A549 (cell line): ENCODE measurements around the gene TPRKB. TPM values are rescaled to one million over a fixed set of nuclear protein-coding genes. Genes with fewer than 3 reads are reported as not detected.
A peak's percentile ranks its signal among the peaks of the same experiment; 100 is the strongest.
"Not testable (repeated sequence)": the region's sequence is repeated elsewhere in the genome, so short reads cannot be mapped to it uniquely, and the experiment has no call there.

Experiments used
- ATAC-seq, 2 experiments: fragments of 200-7000 bp in 1 of 2; fragments of >200 bp in 1 of 2; cut with Nextera tagmentation in 1 of 2; cut with Tn5 transposase in 1 of 2; 3 replicates each; pipeline versions ENCODE4 v1.8.0 to v1.9.1; 2018 to 2020; ENCODE audit warnings: mild to moderate bottlenecking in 1 of 2, moderate library complexity in 1 of 2
- CTCF ChIA-PET: fragments of 300-600 bp; sonication (Branson Sonifier 250); formaldehyde crosslinking; extraction: SDS; loops from one replicate; lab custom pipeline; 2021; ENCODE audit warnings: antibody characterized with exemption, inconsistent platforms; lab: Yijun Ruan, JAX
- POLR2A ChIA-PET: fragments of 350-600 bp; formaldehyde crosslinking; extraction: SDS; loops from one replicate; lab custom pipeline; 2021; ENCODE audit warnings: antibody characterized with exemption, inconsistent platforms; lab: Yijun Ruan, JAX
- DNase-seq, 2 experiments: peaks; one replicate each; pipeline versions ENCODE4 v3.0.0 to v3.0.0-alpha.2; 2011 to 2016; ENCODE audit warnings: low read depth in 1 of 2, low spot score in 1 of 2
- FAIRE-seq: peaks from 2 replicates; lab custom pipeline; 2011; peaks lifted over from hg19 to GRCh38; lab: Jason Lieb, UNC
- H3K27ac ChIP-seq, 2 experiments: fragments of >200 bp; sonication (Bioruptor Twin); formaldehyde crosslinking; 3 replicates each; pipeline ENCODE4 v1.5.1; 2016 to 2017
- H3K4me1 ChIP-seq: fragments of >200 bp; sonication (Bioruptor Twin); formaldehyde crosslinking; 3 replicates; pipeline ENCODE4 v1.6.1; 2016
- H3K4me2 ChIP-seq: fragments of >200 bp; sonication (Bioruptor Twin); formaldehyde crosslinking; 3 replicates; pipeline ENCODE4 v1.6.1; 2016
- H3K4me3 ChIP-seq: fragments of >200 bp; sonication (Bioruptor Twin); formaldehyde crosslinking; 3 replicates; pipeline ENCODE4 v1.5.1; 2016
- H3K9me3 ChIP-seq: fragments of >200 bp; sonication (Bioruptor Twin); formaldehyde crosslinking; 3 replicates; pipeline ENCODE4 v1.6.1; 2016
- ATOH8 ChIP-seq: fragments of 250-450 bp; sonication (Bioruptor Pico); IDR thresholded peaks from 2 replicates; pipeline ENCODE4 v1.5.0; 2020; ENCODE audit warnings: low read depth, mild to moderate bottlenecking, moderate library complexity
- CBX8 ChIP-seq: fragments of 200-600 bp; sonication (generic); IDR thresholded peaks from 2 replicates; pipeline ENCODE4 v1.6.1; 2016
- CHD4 ChIP-seq: fragments of 200-600 bp; sonication (generic); IDR thresholded peaks from 2 replicates; pipeline ENCODE4 v1.6.1; 2016; ENCODE audit warnings: antibody characterized with exemption, mild to moderate bottlenecking, borderline replicate concordance
- E2F6 ChIP-seq: IDR thresholded peaks from 2 replicates; pipeline ENCODE4 v1.6.1; 2012; ENCODE audit warnings: low read depth, borderline replicate concordance
- FOSL2 ChIP-seq, 2 experiments: fragments of 450-650 bp in 1 of 2; fragments of >200 bp in 1 of 2; sonication (Bioruptor Twin) in 1 of 2; formaldehyde crosslinking; IDR thresholded peaks; 2 replicates each; pipeline versions ENCODE4 v1.5.0 to v1.6.1; 2016 to 2020; ENCODE audit warnings: mild to moderate bottlenecking in 1 of 2, moderate library complexity in 1 of 2
- HDAC2 ChIP-seq: fragments of 200-600 bp; sonication (generic); IDR thresholded peaks from 2 replicates; pipeline ENCODE4 v1.6.1; 2016
- HES2 ChIP-seq: fragments of >200 bp; sonication (Bioruptor Twin); formaldehyde crosslinking; IDR thresholded peaks from 2 replicates; pipeline ENCODE4 v1.6.1; 2016
- JUNB ChIP-seq: fragments of >200 bp; sonication (Bioruptor Twin); formaldehyde crosslinking; IDR thresholded peaks from 2 replicates; pipeline ENCODE4 v1.6.1; 2016
- MAFK ChIP-seq: fragments of 450-650 bp; IDR thresholded peaks from 2 replicates; pipeline ENCODE4 v1.6.1; 2014; ENCODE audit not compliant: partially characterized antibody
- MYC ChIP-seq: IDR thresholded peaks from 2 replicates; pipeline ENCODE4 v1.6.1; 2012; ENCODE audit warnings: mild to moderate bottlenecking, inconsistent platforms, low read length, improper control_type of control experiment, borderline replicate concordance
- NPAS2 ChIP-seq: fragments of 250-450 bp; sonication (Bioruptor Pico); IDR thresholded peaks from 2 replicates; pipeline ENCODE4 v1.8.0; 2022; ENCODE audit warnings: mild to moderate bottlenecking, moderate library complexity, borderline replicate concordance
- PBX3 ChIP-seq: IDR thresholded peaks from 2 replicates; pipeline ENCODE4 v1.6.1; 2012
- PHF8 ChIP-seq: fragments of 200-600 bp; sonication (generic); IDR thresholded peaks from 2 replicates; pipeline ENCODE4 v1.6.1; 2016; ENCODE audit warnings: low read depth, mild to moderate bottlenecking, antibody characterized with exemption, moderate library complexity, borderline replicate concordance
- RFX5 ChIP-seq: fragments of 450-650 bp; IDR thresholded peaks from 2 replicates; pipeline ENCODE4 v1.7.1; 2014; ENCODE audit warnings: antibody characterized with exemption, mild to moderate bottlenecking, moderate library complexity
- SREBF2 ChIP-seq: fragments of 450-650 bp; IDR thresholded peaks from 2 replicates; pipeline ENCODE4 v1.6.1; 2014; ENCODE audit warnings: mild to moderate bottlenecking, moderate library complexity
- USF2 ChIP-seq: fragments of 450-650 bp; IDR thresholded peaks from 2 replicates; pipeline ENCODE4 v1.6.1; 2014; ENCODE audit warnings: antibody characterized with exemption
- ZNF302 ChIP-seq: fragments of 250-450 bp; sonication (Bioruptor Pico); IDR thresholded peaks from 2 replicates; pipeline ENCODE4 v1.9.0; 2021; ENCODE audit warnings: inconsistent platforms, mild to moderate bottlenecking, moderate library complexity
- WGBS: methylation state at CpG from one replicate; pipeline ENCODE4 v1.1.6; 2017; ENCODE audit errors: missing lambda C conversion rate; 5-methylcytosine and 5-hydroxymethylcytosine counted together
- polyA plus RNA-seq, 4 experiments: library from polyadenylated mRNA; depleted of rRNA in 3 of 4; stranded (reverse); fragments of >200 nt; fragmentation: RNase III in 1 of 4; extraction: RNeasy Plus Mini Kit Qiagen cat#74134 plus additional on column Dnase treatment in 1 of 4; gene quantifications; 2 replicates in 3 of 4; 3 replicates in 1 of 4; pipeline ENCODE4 v1.2.3, GENCODE V29; 2011 to 2017
- TF ChIP-seq, protein P1 (sequence below): IDR thresholded peaks from 2 replicates; pipeline ENCODE4 v1.6.1; 2012

Gene TPRKB
- polyA plus RNA-seq, 2 of the 4 experiments (the other 2 are of a cell fraction): 115 to 144 TPM

DNA sequence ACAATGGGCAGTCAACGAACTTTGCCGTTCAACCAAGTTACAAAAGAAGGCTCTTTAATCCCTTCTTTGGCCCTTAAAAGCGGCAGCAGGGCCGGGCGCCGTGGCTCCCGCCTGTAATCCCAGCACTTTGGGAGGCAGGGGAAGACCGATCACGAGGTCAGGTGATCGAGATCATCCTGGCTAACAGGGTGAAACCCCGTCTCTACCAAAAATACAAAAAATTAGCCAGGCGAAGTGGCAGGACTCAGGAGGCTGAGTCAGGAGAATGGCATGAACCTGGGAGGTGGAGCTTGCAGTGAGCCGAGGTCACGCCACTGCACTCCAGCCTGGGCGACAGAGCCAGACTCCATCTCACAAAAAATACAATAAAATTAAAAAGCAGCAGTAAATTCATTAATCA is 46.3 kb upstream of the TPRKB start:
- peak; percentile 16 for TF ChIP-seq MAFK
- TF ChIP-seq FOSL2 (IDR thresholded peaks at IDR 0.05): peak; percentile 39; the same call in 1 of the 2 replicates
- peak; percentile 59; the same call in 1 of the 2 replicates for TF ChIP-seq FOSL2 (CRISPR knock-in tag; IDR thresholded peaks at IDR 0.05)
- TF ChIP-seq, protein P1, sequence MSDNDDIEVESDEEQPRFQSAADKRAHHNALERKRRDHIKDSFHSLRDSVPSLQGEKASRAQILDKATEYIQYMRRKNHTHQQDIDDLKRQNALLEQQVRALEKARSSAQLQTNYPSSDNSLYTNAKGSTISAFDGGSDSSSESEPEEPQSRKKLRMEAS: 0 out of 2 replicates have a peak, but pooled peaks have one; percentile 25
- FAIRE-seq, H3K9me3 ChIP-seq, CTCF ChIA-PET: not testable (repeated sequence)
- peak in 1 of 2 experiments; percentile 31 for DNase-seq
- H3K4me2 ChIP-seq: peak overlapping the region; percentile 75
- H3K4me3 ChIP-seq: 0 out of 3 replicates have a peak overlapping the region, but pooled peaks have one; percentile 3
- 18% methylated on average over 15 of the region's 15 CpGs for WGBS
- peaks cover 17% of the 10 kb centered on the region for H3K4me1 ChIP-seq
- ATAC-seq: peak in 1 of 2 experiments; percentile 18; a peak in 3 of 6 replicates
- H3K27ac ChIP-seq: peak overlapping the region; percentile 72 to 80
- POLR2A ChIA-PET: interaction anchor here (0.5 kb wide), 1 partner anchor 398 kb away, joined by 4 read pairs; the partner anchor contains the start of gene ALMS1

GRCh38 chr2:73780237-73780582 is 43.1 kb upstream of the TPRKB start:
- under 1% methylated on average over 7 of the region's 7 CpGs for WGBS
- H3K4me3 ChIP-seq: peak overlapping the region; percentile 94
- ATAC-seq (peak; percentile 32 to 43; a peak in 4 of 6 replicates), DNase-seq (no peak), FAIRE-seq (no peak)
- H3K4me1 ChIP-seq: peaks cover 19% of the 10 kb centered on the region
- CTCF ChIA-PET: interaction anchor here (0.6 to 1.6 kb wide), 5 partner anchors 43 to 421 kb away, joined by 3 to 4 read pairs (median 4); partner anchors contain the start of gene TPRKB
- H3K27ac ChIP-seq: peak overlapping the region; percentile 90; a peak in 3 of 6 replicates
- no peak for TF ChIP-seq CBX8
- no peak for TF ChIP-seq NPAS2 (CRISPR knock-in tag)
- no peak for TF ChIP-seq PHF8
- no peak for TF ChIP-seq ZNF302 (CRISPR knock-in tag)
- TF ChIP-seq HDAC2: no peak
- no peak for TF ChIP-seq HES2
- no peak for TF ChIP-seq SREBF2
- no peak for TF ChIP-seq ATOH8 (CRISPR knock-in tag)
- no peak for TF ChIP-seq RFX5
- TF ChIP-seq USF2: no peak
- no peak for TF ChIP-seq MYC
- no peak for TF ChIP-seq JUNB
- TF ChIP-seq CHD4: no peak
- no peak for TF ChIP-seq E2F6
- no peak for TF ChIP-seq PBX3
- H3K9me3 ChIP-seq: no peaks in the 10 kb centered on the region
- POLR2A ChIA-PET: interaction anchor here (1.1 to 1.3 kb wide), 2 partner anchors 43 kb away, joined by 3 to 5 read pairs; partner anchors contain the start of gene TPRKB
- H3K4me2 ChIP-seq: peak overlapping the region; percentile 90
